HG03442 (cell line): ENCODE data around the gene DUSP10.

Experiments used
- ATAC-seq: cut with Tn5 transposase; IDR thresholded peaks from one replicate; pipeline ENCODE4 v1.9.1; 2021; ENCODE audit warnings: mild to moderate bottlenecking, moderate library complexity; ENCODE audit not compliant: unreplicated experiment

The DUSP10 gene

DNA sequence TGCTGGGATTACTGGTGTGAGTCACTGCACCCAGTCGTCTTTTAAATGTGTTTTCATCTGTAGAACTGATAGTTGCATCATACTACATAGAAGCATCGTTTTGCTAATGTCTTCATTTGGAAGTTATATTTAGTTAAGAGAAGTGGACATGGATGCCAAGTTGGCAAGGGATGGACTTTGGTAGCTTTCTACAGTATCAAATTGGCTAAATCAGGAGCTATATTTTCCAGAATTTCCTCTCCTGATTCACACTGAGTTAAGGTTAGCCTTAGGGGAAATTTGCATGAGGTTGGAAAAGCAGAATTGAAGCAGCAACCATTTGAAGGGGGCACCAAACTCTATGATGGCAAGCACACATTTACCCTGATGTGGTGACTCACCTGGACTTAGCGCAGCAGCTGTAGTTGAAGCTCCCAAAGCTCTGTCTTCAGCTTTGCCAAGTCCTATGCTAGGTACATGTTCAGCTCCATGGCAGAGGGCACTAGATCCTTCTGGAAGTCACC, 43.9 kb downstream of the DUSP10 start:
- ATAC-seq = no peak

- ATAC-seq = no peak
Measured at GRCh38 chr1:221696718-221697461, 45.0 kb downstream of the DUSP10 start.

GRCh38 chr1:221696027-221696426, 45.9 kb downstream of the DUSP10 start:
- ATAC-seq = no peak

- no peak for ATAC-seq
Measured at GRCh38 chr1:221695301-221695700, 46.6 kb downstream of the DUSP10 start.

DNA sequence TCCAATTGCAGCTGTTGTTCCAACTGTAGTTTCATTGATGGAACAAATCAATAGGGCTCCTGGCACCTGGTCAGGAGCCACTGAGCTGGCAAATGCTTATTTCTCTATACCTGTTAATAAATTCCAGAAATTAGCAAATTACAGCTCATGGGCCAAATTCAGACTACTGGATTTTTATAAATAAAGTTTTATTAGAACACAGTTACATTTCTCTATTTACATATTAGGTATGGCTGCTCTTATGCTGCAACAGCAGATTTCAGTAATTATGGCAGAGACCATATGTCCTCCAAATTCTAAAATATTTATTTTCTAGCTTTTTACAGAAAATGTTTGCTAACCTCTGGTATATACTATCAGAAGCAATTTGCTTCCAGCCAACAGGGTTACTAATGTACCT, 47.8 kb downstream of the DUSP10 start:
- no peak for ATAC-seq

- no peak for ATAC-seq
Measured at GRCh38 chr1:221693087-221693486, 48.8 kb downstream of the DUSP10 start.

- ATAC-seq = no peak
Measured at GRCh38 chr1:221692643-221693042, 49.2 kb downstream of the DUSP10 start.

DNA sequence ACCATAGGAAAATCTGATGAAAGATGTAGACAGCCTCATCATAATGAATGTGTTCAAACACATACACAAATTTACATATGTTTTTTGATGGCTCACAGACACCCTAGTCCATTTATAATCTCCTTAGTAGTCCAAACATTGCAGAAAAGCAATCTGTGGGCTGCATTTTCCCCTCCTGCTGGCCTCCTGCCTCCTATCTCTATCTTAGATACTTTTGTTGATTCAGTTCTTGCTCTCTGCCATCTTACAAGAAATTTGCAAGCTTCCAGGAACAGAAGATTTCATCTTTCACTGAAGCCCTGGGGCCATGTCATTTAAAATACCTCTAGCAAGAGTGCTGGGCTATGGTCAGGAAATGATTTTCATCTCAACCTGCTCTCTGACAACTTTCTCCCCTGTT, 50.6 kb downstream of the DUSP10 start:
- no peak for ATAC-seq

GRCh38 chr1:221690858-221691257, 51.0 kb downstream of the DUSP10 start:
- ATAC-seq = no peak

DNA sequence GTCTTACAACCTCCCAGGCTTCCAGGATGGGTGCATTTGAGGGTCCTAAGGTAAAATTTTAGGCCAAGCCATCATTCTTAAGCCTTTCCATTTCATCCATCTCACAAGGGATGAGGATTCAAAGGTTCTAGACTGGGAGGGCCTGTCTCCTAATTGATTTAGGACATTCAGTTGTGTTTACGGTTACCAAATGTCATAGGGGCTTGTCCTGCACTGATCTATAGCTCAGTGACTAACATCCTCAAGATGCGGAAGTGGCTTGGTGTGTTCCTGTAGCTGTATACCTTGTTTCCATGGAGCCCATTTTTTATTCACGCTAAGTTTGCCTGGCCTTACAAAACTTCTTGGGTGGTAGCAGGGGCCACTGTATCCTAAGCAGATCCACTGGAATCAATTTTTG, 52.8 kb downstream of the DUSP10 start:
- ATAC-seq = no peak

- ATAC-seq = no peak
Measured at GRCh38 chr1:221688488-221688843, 53.4 kb downstream of the DUSP10 start.

- no peak for ATAC-seq
Measured at GRCh38 chr1:221687836-221688487, 53.9 kb downstream of the DUSP10 start.

DNA sequence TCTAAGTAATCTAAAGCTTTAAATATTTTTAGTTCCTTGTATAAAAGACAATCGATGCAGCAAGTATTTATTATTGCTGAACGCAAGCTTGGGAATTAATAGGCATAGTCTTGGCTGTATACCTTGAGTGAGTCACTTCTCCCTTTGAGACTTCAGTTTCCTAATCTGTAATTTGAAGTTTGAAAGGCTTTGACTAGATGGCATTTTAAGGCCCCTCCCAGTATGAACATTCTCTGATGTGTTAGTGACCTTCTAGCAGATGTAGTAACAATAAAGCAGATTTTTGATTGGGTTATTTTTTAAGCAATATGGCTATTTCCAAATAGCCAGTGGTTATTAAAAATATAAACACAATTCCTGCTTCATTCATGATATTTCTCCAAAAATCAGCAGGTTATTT, 58.2 kb downstream of the DUSP10 start:
- no peak for ATAC-seq

- no peak for ATAC-seq
Measured at GRCh38 chr1:221680085-221680484, 61.8 kb downstream of the DUSP10 start.

DNA sequence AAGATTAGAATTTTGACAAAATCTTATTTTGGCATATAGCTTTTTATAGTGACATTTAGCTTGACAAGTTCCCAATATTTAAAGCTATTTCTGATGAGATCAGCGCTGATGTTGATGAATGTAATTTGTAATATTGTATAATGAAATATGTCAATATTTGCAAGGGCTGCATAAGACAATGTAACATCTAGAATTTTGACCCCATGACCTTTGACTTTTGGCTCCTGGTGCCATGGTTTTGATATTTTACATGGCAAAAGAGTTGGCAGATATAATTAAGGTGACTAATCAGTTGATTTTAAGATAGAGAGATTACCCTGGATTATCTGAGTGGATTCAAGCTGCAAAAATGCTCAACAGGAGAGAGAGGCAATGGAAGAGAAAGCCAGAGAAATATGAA, 63.9 kb downstream of the DUSP10 start:
- ATAC-seq = no peak

GRCh38 chr1:221675880-221676800, 65.7 kb downstream of the DUSP10 start:
- ATAC-seq = no peak

- ATAC-seq = no peak
Measured at GRCh38 chr1:221672965-221673364, 68.9 kb downstream of the DUSP10 start.

DNA sequence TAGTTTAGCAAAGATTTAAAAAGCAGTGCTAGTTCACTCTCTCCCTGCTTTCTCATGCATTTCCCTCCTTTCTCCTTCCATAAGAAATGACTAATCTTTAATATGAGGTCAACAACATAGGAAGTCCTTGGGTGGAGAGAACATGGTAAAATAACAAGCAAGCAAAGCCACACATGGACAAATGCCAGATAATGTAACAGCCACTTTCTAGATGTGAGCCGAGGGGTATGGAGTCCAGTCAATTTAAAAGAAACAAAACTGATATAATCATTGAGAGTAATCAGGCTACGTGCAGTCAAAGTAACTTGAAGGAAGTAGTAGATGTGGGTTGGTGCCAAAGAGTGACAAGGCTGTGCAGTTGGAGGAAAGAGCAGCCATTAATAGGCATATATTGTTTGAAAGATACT, 69.6 kb downstream of the DUSP10 start:
- ATAC-seq = no peak

DNA sequence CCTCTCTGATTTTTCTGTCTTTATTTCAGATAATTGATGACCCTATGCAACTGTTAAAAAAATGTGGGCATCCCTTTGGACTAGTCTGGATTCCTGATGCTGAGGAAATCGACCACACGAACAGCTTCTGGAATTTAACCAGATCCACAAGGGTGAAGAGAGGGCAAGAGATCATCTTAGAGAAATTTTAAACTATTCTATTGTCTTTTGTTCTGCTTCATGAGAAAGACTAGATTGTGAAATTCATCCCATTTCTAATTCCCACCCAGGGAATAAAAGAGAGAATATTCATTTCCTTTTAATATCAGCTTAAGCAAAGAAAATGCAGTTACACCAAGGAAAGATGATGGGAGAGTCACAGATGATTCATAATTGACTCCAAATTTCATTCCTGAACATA, 71.8 kb downstream of the DUSP10 start:
- ATAC-seq = no peak

GRCh38 chr1:221669441-221669840, 72.4 kb downstream of the DUSP10 start:
- ATAC-seq = no peak

DNA sequence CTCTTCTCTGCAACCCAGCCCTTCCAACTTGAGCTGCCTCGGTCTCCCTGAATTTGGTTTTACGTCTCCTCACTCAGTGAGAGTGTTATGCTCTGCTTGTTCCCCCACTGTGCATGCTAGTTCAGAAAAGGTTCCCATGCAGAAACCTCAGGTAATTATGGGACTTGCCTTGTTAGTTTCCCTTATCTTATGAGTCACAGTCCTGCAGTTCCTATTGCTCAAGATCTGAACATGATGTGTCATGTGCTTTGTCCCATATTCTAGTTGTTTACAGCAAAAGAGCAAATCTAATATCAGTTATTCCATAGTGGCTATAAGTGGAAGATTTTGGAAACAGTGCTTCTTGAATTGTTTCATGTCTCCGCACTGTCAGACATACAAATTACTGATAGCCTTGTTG, 74.4 kb downstream of the DUSP10 start:
- ATAC-seq = peak; percentile 92
